K562 treated with DMSO at 1 percent for 12 hours (cell line): ENCODE data around the gene ATP5PF. TPM values are rescaled to one million over a fixed set of nuclear protein-coding genes. Genes with fewer than 3 reads are reported as not detected.

Experiments
- total RNA-seq: library from RNA; unstranded; fragments of 300-600 nt; gene quantifications from 2 replicates; pipeline ENCODE4 v1.2.3, GENCODE V29; 2022; ENCODE audit not compliant: insufficient read depth

Gene ATP5PF
- 194 and 210 TPM in 2 replicates for total RNA-seq

GRCh38 chr21:25734904-25735645 lies at the start of gene ATP5PF, which contains the start of gene GABPA:
TSS of gene ATP5PF (minus strand) at chr21:25734904. CDS start at chr21:25729794, 5,110 bp downstream.
TSS of gene GABPA (plus strand) at chr21:25734972. CDS start at chr21:25741599, 6,627 bp downstream.

Other genes starting within 250 kb of the ATP5PF start
- gene MRPL39, start 127.4 kb downstream of the ATP5PF start, total RNA-seq = 34.4 and 44.3 TPM in 2 replicates
- not detected in 2 replicates for gene JAM2, start 95.6 kb downstream of the ATP5PF start, total RNA-seq
- 4.5 and 17.2 TPM in 2 replicates for gene GABPA, start 68 bp upstream of the ATP5PF start, total RNA-seq